Left colon (tissue), 2 donors: ENCODE measurements around the gene TOB1. TPM values are rescaled to one million over a fixed set of nuclear protein-coding genes. Genes with fewer than 3 reads are reported as not detected.
A peak's percentile ranks its signal among the peaks of the same experiment; 100 is the strongest.

ENCODE experiments used
- ATAC-seq: fragments of 200-7000 bp; cut with Tn5 transposase; one replicate; pipeline ENCODE4 v1.9.1; 2020; ENCODE audit warnings: mild to moderate bottlenecking, moderate library complexity
- DNase-seq, 2 donors: peaks; one replicate each; pipeline ENCODE4 v3.0.0-alpha.2; 2020
- intact Hi-C, 2 donors: fragments of 100-400 bp; cut with DNase I in 1 of 2; cut with micrococcal nuclease in 1 of 2; formaldehyde crosslinking; loops; one replicate each; pipeline versions ENCODE4 v1.11.2 to v1.14.0; 2022; cut with DNase I, micrococcal nuclease
- long read RNA-seq: library from polyadenylated mRNA; unstranded; transcript quantifications from one replicate; pipeline ENCODE4 v2.0.0, GENCODE V29; 2021
- total RNA-seq, 2 donors: library from RNA; stranded (reverse); fragmentation: NEBNext Ultra II Directional; extraction: Animal tissue kit (Norgen Biotek cat#: 25700); gene quantifications; one replicate each; pipeline ENCODE4 v1.2.1, GENCODE V29; 2021
- donor health status: DM: no; HTN: no; CAD: no.
- donor health status: DM: yes; HTN: yes; CAD: no.

Gene TOB1
- total RNA-seq, result 100 to 1,000 TPM; 138 to 175 TPM
- long read RNA-seq, partial matches to known transcripts, result 0 of 9 reads
- long read RNA-seq, other reads (novel, unspliced or antisense), result 4 of 9 reads

GRCh38 chr17:50866261-50866949 is at the start of gene TOB1:
TOB1 (minus strand) TSS chr17:50866354; CDS start chr17:50864017, 2,337 bp downstream.
- ATAC-seq (peak; percentile 66), DNase-seq (peak; percentile 98 to 99)
- intact Hi-C loops, result no loop called here

GRCh38 chr17:50914505-50915063 is 48.4 kb upstream of the TOB1 start:
- no peak for ATAC-seq
- intact Hi-C loops, result no loop called here

GRCh38 chr17:50913120-50913519 is 47.0 kb upstream of the TOB1 start:
- intact Hi-C loops, result no loop called here
- ATAC-seq, result no peak
- no peak for DNase-seq

More at GRCh38 chr17:50914505-50915063, 48.4 kb upstream of the TOB1 start:
- no peak for DNase-seq

GRCh38 chr17:50911890-50912289 is 45.7 kb upstream of the TOB1 start:
- intact Hi-C loops, result no loop called here
- ATAC-seq (no peak), DNase-seq (no peak)

GRCh38 chr17:50911450-50911849 is 45.3 kb upstream of the TOB1 start:
- ATAC-seq (no peak), DNase-seq (no peak)
- intact Hi-C loops, result no loop called here

- no peak for ATAC-seq
- intact Hi-C loops, result no loop called here
Observed at GRCh38 chr17:50909765-50910605, 43.8 kb upstream of the TOB1 start.

GRCh38 chr17:50908860-50909764 is 43.0 kb upstream of the TOB1 start:
- ATAC-seq (peak; percentile 46), DNase-seq (peak in 1 of 2 donors; percentile 41)
- intact Hi-C loops, result no loop called here

More at GRCh38 chr17:50909765-50910605, 43.8 kb upstream of the TOB1 start:
- DNase-seq, result no peak

- DNase-seq (no peak), ATAC-seq (no peak)
- intact Hi-C loops, result no loop called here
Observed at GRCh38 chr17:50908140-50908859, 42.1 kb upstream of the TOB1 start.

GRCh38 chr17:50906443-50906842 is 40.3 kb upstream of the TOB1 start:
- ATAC-seq, result no peak
- intact Hi-C loops, result no loop called here
- DNase-seq, result no peak

- ATAC-seq (peak; percentile 25), DNase-seq (no peak)
- intact Hi-C loops, result no loop called here
Observed at GRCh38 chr17:50905460-50905803, 39.3 kb upstream of the TOB1 start.

GRCh38 chr17:50904518-50905459 is 38.6 kb upstream of the TOB1 start:
- intact Hi-C loops, result no loop called here
- ATAC-seq (peak; percentile 74), DNase-seq (peak; percentile 55 to 58)

- peak; percentile 25 for ATAC-seq
- no peak for DNase-seq
- intact Hi-C loops, result no loop called here
Observed at GRCh38 chr17:50903604-50904517, 37.7 kb upstream of the TOB1 start.

GRCh38 chr17:50902372-50903353 is 36.5 kb upstream of the TOB1 start:
- ATAC-seq (no peak), DNase-seq (no peak)
- intact Hi-C loops, result no loop called here

- intact Hi-C loops, result no loop called here
- ATAC-seq (no peak), DNase-seq (no peak)
Observed at GRCh38 chr17:50900383-50900892, 34.3 kb upstream of the TOB1 start.
